HCT116 (cell line): ENCODE measurements around the gene TMEM86A. TPM values are rescaled to one million over a fixed set of nuclear protein-coding genes. Genes with fewer than 3 reads are reported as not detected.

Experiments
- ATAC-seq: fragments of 200-7000 bp; cut with Tn5 transposase; 2 replicates; pipeline ENCODE4 v1.9.1; 2020; ENCODE audit warnings: mild to moderate bottlenecking, moderate library complexity
- BruUV-seq: library from RNA; stranded (reverse); fragments of 400-500 nt; replicated peaks from 2 replicates; lab custom pipeline; 2021; lab: Mats Ljungman, UMichigan
- CTCF ChIA-PET: fragments of 300-600 bp; sonication (Branson Sonifier 250); formaldehyde crosslinking; loops from one replicate; lab custom pipeline; 2021; ENCODE audit warnings: antibody characterized with exemption; lab: Charles Lee
- POLR2A ChIA-PET: fragments of 300-600, 350-600 bp; sonication (Branson Sonifier 250); formaldehyde crosslinking; loops from one replicate; lab custom pipeline; 2021; ENCODE audit warnings: antibody characterized with exemption; lab: Charles Lee
- RAD21 ChIA-PET, 2 experiments: fragments of 300-600 bp; sonication (Branson Sonifier 250); formaldehyde crosslinking; loops; one replicate each; lab custom pipeline; 2023; ENCODE audit warnings: low total read pairs in 2 of 2; ENCODE audit not compliant: uncharacterized antibody in 2 of 2, unreplicated experiment in 2 of 2, low non-redundant PET in 1 of 2; lab: Charles Lee
- DNase-seq: peaks from one replicate; pipeline ENCODE4 v3.0.0-alpha.2; 2010; ENCODE audit warnings: low read depth, low spot score
- H2AFZ ChIP-seq: fragments of 200-600 bp; shearing (Covaris generic), sonication (generic); 2 replicates; pipeline ENCODE4 v1.6.1; 2017; ENCODE audit warnings: low read depth, mixed run types, mixed read lengths, antibody characterized with exemption, low read length; ENCODE audit not compliant: poor library complexity, severe bottlenecking
- H3K27ac ChIP-seq: 2 replicates; pipeline ENCODE4 v1.5.1; 2012; ENCODE audit warnings: low read depth, low read length
- H3K27me3 ChIP-seq: fragments of 200-600 bp; sonication (generic); 2 replicates; pipeline ENCODE4 v1.6.1; 2016; ENCODE audit warnings: mixed run types, low read length, mixed read lengths; ENCODE audit not compliant: insufficient read depth
- H3K36me3 ChIP-seq, 2 experiments: fragments of 200-500 bp in 1 of 2; fragments of 200-600 bp in 1 of 2; sonication (Bioruptor generic) in 1 of 2; sonication (generic) in 1 of 2; 2 replicates each; pipeline versions ENCODE4 v1.5.1 to v1.6.1; 2014 to 2016; ENCODE audit warnings: low read length in 2 of 2, inconsistent platforms in 1 of 2, mixed read lengths in 1 of 2, mixed run types in 1 of 2; ENCODE audit not compliant: insufficient read depth in 2 of 2, control insufficient read depth in 1 of 2
- H3K4me1 ChIP-seq, 2 experiments: fragments of 200-600 bp in 1 of 2; sonication (generic) in 1 of 2; 2 replicates each; pipeline versions ENCODE4 v1.5.1 to v1.6.1; 2012 to 2017; ENCODE audit warnings: low read length in 2 of 2, inconsistent platforms in 1 of 2, mild to moderate bottlenecking in 1 of 2, mixed read lengths in 1 of 2, mixed run types in 1 of 2, moderate library complexity in 1 of 2; ENCODE audit not compliant: insufficient read depth in 2 of 2, control insufficient read depth in 1 of 2
- H3K4me2 ChIP-seq: fragments of 200-600 bp; sonication (generic); 2 replicates; pipeline ENCODE4 v1.6.1; 2017; ENCODE audit warnings: mixed run types, low read length, mixed read lengths
- H3K4me3 ChIP-seq, 2 experiments: fragments of 200-600 bp in 1 of 2; sonication (generic) in 1 of 2; replicated peaks in 1 of 2; 2 replicates each; pipeline ENCODE4 v1.5.1; 2011 to 2016; ENCODE audit warnings: low read length in 2 of 2, control low read depth in 1 of 2, low read depth in 1 of 2, mild to moderate bottlenecking in 1 of 2, mixed read lengths in 1 of 2, mixed run types in 1 of 2
- H3K79me2 ChIP-seq: fragments of 200-600 bp; sonication (generic); 2 replicates; pipeline ENCODE4 v1.6.1; 2017; ENCODE audit warnings: mild to moderate bottlenecking, mixed run types, low read length, moderate library complexity, mixed read lengths; ENCODE audit not compliant: insufficient read depth
- H3K9ac ChIP-seq: fragments of 200-600 bp; sonication (generic); 2 replicates; pipeline ENCODE4 v1.6.1; 2016; ENCODE audit warnings: low read length, mixed read lengths
- H3K9me2 ChIP-seq: fragments of 200-600 bp; sonication (generic), shearing (Covaris generic); 2 replicates; pipeline ENCODE4 v1.6.1; 2017; ENCODE audit warnings: mixed run types, mild to moderate bottlenecking, moderate library complexity; ENCODE audit not compliant: insufficient read depth
- H3K9me3 ChIP-seq, 2 experiments: fragments of 200-500 bp in 1 of 2; fragments of 200-600 bp in 1 of 2; sonication (Bioruptor generic) in 1 of 2; sonication (generic) in 1 of 2; 2 replicates each; pipeline ENCODE4 v1.6.1; 2014 to 2017; ENCODE audit warnings: low read length in 2 of 2, mixed read lengths in 2 of 2, inconsistent platforms in 1 of 2, low read depth in 1 of 2, mild to moderate bottlenecking in 1 of 2, mixed run types in 1 of 2, moderate library complexity in 1 of 2; ENCODE audit not compliant: control insufficient read depth in 1 of 2, insufficient read depth in 1 of 2
- H4K20me1 ChIP-seq: fragments of 200-600 bp; sonication (generic), shearing (Covaris generic); 2 replicates; pipeline ENCODE4 v1.6.1; 2017; ENCODE audit warnings: mixed run types, mild to moderate bottlenecking, moderate library complexity; ENCODE audit not compliant: insufficient read depth
- ATF3 ChIP-seq: IDR thresholded peaks from 2 replicates; pipeline ENCODE4 v1.6.1; 2012
- CBX3 ChIP-seq: IDR thresholded peaks from 2 replicates; pipeline ENCODE4 v1.6.1; 2012; ENCODE audit warnings: low read depth
- CEBPB ChIP-seq: IDR thresholded peaks from 2 replicates; pipeline ENCODE4 v1.6.1; 2012; ENCODE audit warnings: low read depth
- ELF1 ChIP-seq: IDR thresholded peaks from 2 replicates; pipeline ENCODE4 v1.6.1; 2012; ENCODE audit warnings: low read depth, borderline replicate concordance
- EZH2 ChIP-seq: fragments of 200-600 bp; sonication (generic); IDR thresholded peaks from 2 replicates; pipeline ENCODE4 v1.6.1; 2017; ENCODE audit warnings: antibody characterized with exemption, mixed run types
- EZH2phosphoT487 ChIP-seq: fragments of 200-600 bp; IDR thresholded peaks from 2 replicates; pipeline ENCODE4 v1.6.1; 2018; ENCODE audit warnings: antibody characterized with exemption, borderline replicate concordance
- FOSL1 ChIP-seq: IDR thresholded peaks from 2 replicates; pipeline ENCODE4 v1.6.1; 2012; ENCODE audit warnings: low read depth
- JUND ChIP-seq: IDR thresholded peaks from 2 replicates; pipeline ENCODE4 v1.6.1; 2012
- POLR2A ChIP-seq: IDR thresholded peaks from 2 replicates; pipeline ENCODE4 v1.7.0; 2011; ENCODE audit warnings: borderline replicate concordance; ENCODE audit not compliant: insufficient read depth, insufficient read length; ENCODE audit errors: extremely low read depth
- POLR2AphosphoS5 ChIP-seq: IDR thresholded peaks from 2 replicates; pipeline ENCODE4 v1.6.1; 2011; ENCODE audit warnings: mild to moderate bottlenecking, low read depth, low read length, moderate library complexity
- RAD21 ChIP-seq: IDR thresholded peaks from 2 replicates; pipeline ENCODE4 v1.6.1; 2012; ENCODE audit warnings: low read depth, mild to moderate bottlenecking
- SIN3A ChIP-seq: IDR thresholded peaks from 2 replicates; pipeline ENCODE4 v1.6.1; 2012; ENCODE audit warnings: low read depth
- TCF7L2 ChIP-seq: IDR thresholded peaks from 2 replicates; pipeline ENCODE4 v1.7.0; 2011; ENCODE audit warnings: borderline replicate concordance, inconsistent platforms; ENCODE audit not compliant: insufficient read depth, insufficient read length; ENCODE audit errors: extremely low read depth
- YY1 ChIP-seq: IDR thresholded peaks from 2 replicates; pipeline ENCODE4 v1.6.1; 2011; ENCODE audit warnings: low read length, low read depth, moderate library complexity, mild to moderate bottlenecking; ENCODE audit not compliant: insufficient replicate concordance; ENCODE audit errors: extremely low read depth
- ZFX ChIP-seq: fragments of 450-650 bp; IDR thresholded peaks from 2 replicates; pipeline ENCODE4 v1.6.1; 2017
- ZNF274 ChIP-seq: fragments of 200-500 bp; sonication (Bioruptor generic); IDR thresholded peaks from 2 replicates; pipeline ENCODE4 v1.6.1; 2014; ENCODE audit warnings: mild to moderate bottlenecking, low read depth, low read length, inconsistent platforms
- intact Hi-C: fragments of 100-400 bp; cut with micrococcal nuclease; formaldehyde crosslinking; loops from 2 replicates; pipeline ENCODE4 v1.10.0; 2022
- total RNA-seq: library from RNA; stranded (reverse); gene quantifications from one replicate; pipeline ENCODE4 v1.2.1, GENCODE V29; 2021; ENCODE audit not compliant: unreplicated experiment
- TF ChIP-seq, protein P1 (sequence below): IDR thresholded peaks from 2 replicates; pipeline ENCODE4 v1.6.1; 2012; ENCODE audit warnings: low read depth
- TF ChIP-seq, protein P2 (sequence below): IDR thresholded peaks from 2 replicates; pipeline ENCODE4 v1.6.1; 2011; ENCODE audit warnings: mild to moderate bottlenecking, low read length, moderate library complexity; ENCODE audit not compliant: insufficient replicate concordance; ENCODE audit errors: extremely low read depth
- TF ChIP-seq, protein P3 (sequence below), 3 experiments: fragments of 200-600 bp in 1 of 3; sonication (generic) in 1 of 3; IDR thresholded peaks in 2 of 3; conservative IDR thresholded peaks in 1 of 3; 2 replicates each; pipeline ENCODE4 v1.5.1; 2012 to 2017; ENCODE audit warnings: low read depth in 2 of 3, low read length in 2 of 3, antibody characterized with exemption in 1 of 3, borderline replicate concordance in 1 of 3, control low read depth in 1 of 3, mild to moderate bottlenecking in 1 of 3, mixed read lengths in 1 of 3, mixed run types in 1 of 3, moderate library complexity in 1 of 3; ENCODE audit not compliant: insufficient read depth in 1 of 3
- TF ChIP-seq, protein P4 (sequence below): IDR thresholded peaks from 2 replicates; pipeline ENCODE4 v1.6.1; 2012

TMEM86A gene
- total RNA-seq, 1 experiment from 2014 or later: 2.0 TPM

DNA sequence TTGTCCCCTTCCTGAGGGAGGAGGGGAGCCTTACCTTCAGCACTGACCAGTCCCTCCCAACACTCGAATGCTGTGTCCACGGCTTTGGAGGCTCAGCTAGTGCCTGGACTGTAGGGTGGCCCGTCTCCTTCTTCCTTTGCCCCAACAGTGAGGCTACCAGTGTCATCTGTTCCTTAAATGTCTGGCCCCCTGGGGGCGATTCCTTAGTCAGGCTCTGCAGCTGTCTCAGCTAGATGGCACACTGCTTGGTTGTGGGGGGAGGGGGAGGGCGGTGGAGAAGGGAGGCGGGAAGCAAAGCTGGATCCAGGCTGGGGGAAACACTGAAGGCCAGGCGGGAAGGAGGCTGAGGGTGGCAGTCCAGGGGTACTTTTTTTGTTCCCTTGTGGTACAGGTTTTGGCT, 27.5 kb downstream of the TMEM86A start, which contains the start of gene IGSF22:
Gene IGSF22, minus strand, starts transcription at position 149 of the 400 bp plus-strand sequence. CDS start 1,952 bp downstream, outside the sequence.
- no peak within 1 kb of the TSS for H3K9ac ChIP-seq
- POLR2A ChIA-PET: no interaction called here
- TF ChIP-seq POLR2A (no peak), EZH2 (no peak), ATF3 (no peak), JUND (no peak), FOSL1 (no peak), YY1 (no peak), CBX3 (no peak), SIN3A (no peak), ZFX (no peak), ELF1 (no peak), ZNF274 (no peak), RAD21 (no peak), TCF7L2 (no peak), CEBPB (no peak), EZH2phosphoT487 (no peak), POLR2AphosphoS5 (no peak)
- TF ChIP-seq, protein P1, sequence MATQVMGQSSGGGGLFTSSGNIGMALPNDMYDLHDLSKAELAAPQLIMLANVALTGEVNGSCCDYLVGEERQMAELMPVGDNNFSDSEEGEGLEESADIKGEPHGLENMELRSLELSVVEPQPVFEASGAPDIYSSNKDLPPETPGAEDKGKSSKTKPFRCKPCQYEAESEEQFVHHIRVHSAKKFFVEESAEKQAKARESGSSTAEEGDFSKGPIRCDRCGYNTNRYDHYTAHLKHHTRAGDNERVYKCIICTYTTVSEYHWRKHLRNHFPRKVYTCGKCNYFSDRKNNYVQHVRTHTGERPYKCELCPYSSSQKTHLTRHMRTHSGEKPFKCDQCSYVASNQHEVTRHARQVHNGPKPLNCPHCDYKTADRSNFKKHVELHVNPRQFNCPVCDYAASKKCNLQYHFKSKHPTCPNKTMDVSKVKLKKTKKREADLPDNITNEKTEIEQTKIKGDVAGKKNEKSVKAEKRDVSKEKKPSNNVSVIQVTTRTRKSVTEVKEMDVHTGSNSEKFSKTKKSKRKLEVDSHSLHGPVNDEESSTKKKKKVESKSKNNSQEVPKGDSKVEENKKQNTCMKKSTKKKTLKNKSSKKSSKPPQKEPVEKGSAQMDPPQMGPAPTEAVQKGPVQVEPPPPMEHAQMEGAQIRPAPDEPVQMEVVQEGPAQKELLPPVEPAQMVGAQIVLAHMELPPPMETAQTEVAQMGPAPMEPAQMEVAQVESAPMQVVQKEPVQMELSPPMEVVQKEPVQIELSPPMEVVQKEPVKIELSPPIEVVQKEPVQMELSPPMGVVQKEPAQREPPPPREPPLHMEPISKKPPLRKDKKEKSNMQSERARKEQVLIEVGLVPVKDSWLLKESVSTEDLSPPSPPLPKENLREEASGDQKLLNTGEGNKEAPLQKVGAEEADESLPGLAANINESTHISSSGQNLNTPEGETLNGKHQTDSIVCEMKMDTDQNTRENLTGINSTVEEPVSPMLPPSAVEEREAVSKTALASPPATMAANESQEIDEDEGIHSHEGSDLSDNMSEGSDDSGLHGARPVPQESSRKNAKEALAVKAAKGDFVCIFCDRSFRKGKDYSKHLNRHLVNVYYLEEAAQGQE: no peak
- TF ChIP-seq, protein P2, sequence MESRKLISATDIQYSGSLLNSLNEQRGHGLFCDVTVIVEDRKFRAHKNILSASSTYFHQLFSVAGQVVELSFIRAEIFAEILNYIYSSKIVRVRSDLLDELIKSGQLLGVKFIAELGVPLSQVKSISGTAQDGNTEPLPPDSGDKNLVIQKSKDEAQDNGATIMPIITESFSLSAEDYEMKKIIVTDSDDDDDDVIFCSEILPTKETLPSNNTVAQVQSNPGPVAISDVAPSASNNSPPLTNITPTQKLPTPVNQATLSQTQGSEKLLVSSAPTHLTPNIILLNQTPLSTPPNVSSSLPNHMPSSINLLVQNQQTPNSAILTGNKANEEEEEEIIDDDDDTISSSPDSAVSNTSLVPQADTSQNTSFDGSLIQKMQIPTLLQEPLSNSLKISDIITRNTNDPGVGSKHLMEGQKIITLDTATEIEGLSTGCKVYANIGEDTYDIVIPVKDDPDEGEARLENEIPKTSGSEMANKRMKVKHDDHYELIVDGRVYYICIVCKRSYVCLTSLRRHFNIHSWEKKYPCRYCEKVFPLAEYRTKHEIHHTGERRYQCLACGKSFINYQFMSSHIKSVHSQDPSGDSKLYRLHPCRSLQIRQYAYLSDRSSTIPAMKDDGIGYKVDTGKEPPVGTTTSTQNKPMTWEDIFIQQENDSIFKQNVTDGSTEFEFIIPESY: no peak
- TF ChIP-seq, protein P3, sequence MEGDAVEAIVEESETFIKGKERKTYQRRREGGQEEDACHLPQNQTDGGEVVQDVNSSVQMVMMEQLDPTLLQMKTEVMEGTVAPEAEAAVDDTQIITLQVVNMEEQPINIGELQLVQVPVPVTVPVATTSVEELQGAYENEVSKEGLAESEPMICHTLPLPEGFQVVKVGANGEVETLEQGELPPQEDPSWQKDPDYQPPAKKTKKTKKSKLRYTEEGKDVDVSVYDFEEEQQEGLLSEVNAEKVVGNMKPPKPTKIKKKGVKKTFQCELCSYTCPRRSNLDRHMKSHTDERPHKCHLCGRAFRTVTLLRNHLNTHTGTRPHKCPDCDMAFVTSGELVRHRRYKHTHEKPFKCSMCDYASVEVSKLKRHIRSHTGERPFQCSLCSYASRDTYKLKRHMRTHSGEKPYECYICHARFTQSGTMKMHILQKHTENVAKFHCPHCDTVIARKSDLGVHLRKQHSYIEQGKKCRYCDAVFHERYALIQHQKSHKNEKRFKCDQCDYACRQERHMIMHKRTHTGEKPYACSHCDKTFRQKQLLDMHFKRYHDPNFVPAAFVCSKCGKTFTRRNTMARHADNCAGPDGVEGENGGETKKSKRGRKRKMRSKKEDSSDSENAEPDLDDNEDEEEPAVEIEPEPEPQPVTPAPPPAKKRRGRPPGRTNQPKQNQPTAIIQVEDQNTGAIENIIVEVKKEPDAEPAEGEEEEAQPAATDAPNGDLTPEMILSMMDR (IDR thresholded peaks at IDR 0.05 in 2 of 3, conservative IDR thresholded peaks at IDR 0.05 in 1 of 3; ENCODE audit: borderline replicate concordance in 1 of 3, insufficient read depth in 1 of 3, low read depth in 2 of 3, low read length in 2 of 3): no peak
- TF ChIP-seq, protein P4, sequence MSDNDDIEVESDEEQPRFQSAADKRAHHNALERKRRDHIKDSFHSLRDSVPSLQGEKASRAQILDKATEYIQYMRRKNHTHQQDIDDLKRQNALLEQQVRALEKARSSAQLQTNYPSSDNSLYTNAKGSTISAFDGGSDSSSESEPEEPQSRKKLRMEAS: no peak
- TF ChIP-seq, all 23 proteins: peak for 0
- H3K9me3 ChIP-seq: no peaks in the 10 kb centered on the region
- no peaks in the 10 kb centered on the region for H3K9me2 ChIP-seq
- no peak within 1 kb of the TSS for H3K4me3 ChIP-seq
- no peak within 1 kb of the TSS for H3K4me2 ChIP-seq
- intact Hi-C loops: no loop called here
- ATAC-seq (no peak), DNase-seq (no peak)
- H4K20me1 ChIP-seq: no peaks in the 10 kb centered on the region
- H3K27me3 ChIP-seq: no peaks in the 10 kb centered on the region
- no peaks in the 10 kb centered on the region for H3K79me2 ChIP-seq
- no TSS peak for BruUV-seq
- H3K27ac ChIP-seq: no peak within 1 kb of the TSS
- H3K4me1 ChIP-seq: peaks cover 0 to 16% of the 10 kb centered on the region in 2 experiments; a peak in 2 of 4 replicates
- ChIA-PET RAD21 (interaction anchor here in 1 of 2 experiments (0.6 kb wide), 1 partner anchor 37 kb away, joined by 3 read pairs; no protein-coding TSS in a partner anchor), CTCF (no interaction called here)
- no peaks in the 10 kb centered on the region for H3K36me3 ChIP-seq
- H2AFZ ChIP-seq: no peak within 1 kb of the TSS
